Activated CD8-positive, alpha-beta T cell treated with anti-CD3 and anti-CD28 coated beads for 36 hours (primary cell): Measurements from ENCODE around the gene ISCU. TPM values are rescaled to one million over a fixed set of nuclear protein-coding genes. Genes with fewer than 3 reads are reported as not detected.
"Not testable (repeated sequence)": the region's sequence is repeated elsewhere in the genome, so short reads cannot be mapped to it uniquely, and the experiment has no call there.

Source experiments
- ATAC-seq: fragments of 200-7000 bp; cut with Tn5 transposase; one replicate; pipeline ENCODE4 v1.10.0; 2021; ENCODE audit warnings: mild to moderate bottlenecking, moderate library complexity
- CTCF ChIA-PET: fragments of 350-600 bp; sonication (Branson Sonifier 250); formaldehyde crosslinking; loops from one replicate; lab custom pipeline; 2021; ENCODE audit warnings: antibody characterized with exemption; lab: Charles Lee
- POLR2A ChIA-PET: fragments of 350-600 bp; sonication (Branson Sonifier 250); formaldehyde crosslinking; loops from one replicate; lab custom pipeline; 2021; ENCODE audit warnings: antibody characterized with exemption; lab: Charles Lee
- DNase-seq: peaks from one replicate; pipeline ENCODE4 v3.0.0-alpha.2; 2020
- H3K27ac Mint-ChIP-seq: one replicate; pipeline ENCODE4 v1.8.0; 2021; ENCODE audit warnings: mild to moderate bottlenecking, mixed read lengths
- H3K27me3 Mint-ChIP-seq: one replicate; pipeline ENCODE4 v1.8.0; 2021; ENCODE audit warnings: mixed read lengths
- H3K36me3 Mint-ChIP-seq: one replicate; pipeline ENCODE4 v1.8.0; 2021; ENCODE audit warnings: low read depth, mixed read lengths
- H3K4me1 Mint-ChIP-seq: one replicate; pipeline ENCODE4 v1.8.0; 2021; ENCODE audit warnings: low read depth, mixed read lengths
- H3K4me3 Mint-ChIP-seq: one replicate; pipeline ENCODE4 v1.8.0; 2021; ENCODE audit warnings: mild to moderate bottlenecking, moderate library complexity, mixed read lengths
- H3K9me3 Mint-ChIP-seq: one replicate; pipeline ENCODE4 v1.8.0; 2021; ENCODE audit warnings: mixed read lengths
- intact Hi-C: fragments of 100-400 bp; cut with micrococcal nuclease; formaldehyde crosslinking; loops from one replicate; pipeline ENCODE4 v1.10.0; 2022
- total RNA-seq, 2 experiments: library from RNA; stranded (reverse); gene quantifications; one replicate each; pipeline ENCODE4 v1.2.3, GENCODE V29; 2021
- TF ChIP-seq, protein P1 (sequence below): fragments of 200-600 bp; IDR thresholded peaks from one replicate; pipeline ENCODE4 v1.8.0; 2022; ENCODE audit warnings: antibody characterized with exemption, mild to moderate bottlenecking

ISCU gene
- total RNA-seq, 2 experiments from 2014 or later, result 69.4 to 70.5 TPM

DNA sequence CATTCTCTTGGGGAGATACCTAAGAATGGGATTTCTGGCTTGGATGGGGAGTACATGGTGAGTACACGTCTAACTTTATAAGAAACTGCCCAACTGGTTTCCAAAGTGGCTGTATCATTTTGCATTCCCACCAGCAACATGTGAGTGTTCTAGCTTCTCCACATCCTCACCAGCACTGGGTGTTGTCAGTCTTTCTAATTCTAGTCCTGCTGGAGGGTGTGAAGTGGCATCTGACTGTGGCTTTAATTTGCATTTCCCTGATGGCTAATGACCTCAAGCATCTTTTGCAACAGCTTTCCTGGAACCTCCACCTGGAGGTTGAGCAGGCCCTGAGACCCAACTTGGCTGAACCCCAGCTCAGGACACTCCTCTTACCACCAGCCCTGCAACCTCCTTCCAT, 53.5 kb downstream of the ISCU start:
- intact Hi-C loops, result loop anchor here (2.0 kb wide), 1 partner anchor 47 kb away; no protein-coding TSS in a partner anchor
- H3K27ac Mint-ChIP-seq, result peak overlapping the region; percentile 96
- DNase-seq, result no peak
- H3K4me1 Mint-ChIP-seq, result peaks cover 48% of the 10 kb centered on the region
- no peaks in the 10 kb centered on the region for H3K27me3 Mint-ChIP-seq
- ChIA-PET POLR2A (interaction anchor here (4.6 to 9.6 kb wide), 3 partner anchors 15 to 53 kb away, joined by 70 to 134 read pairs (median 78); partner anchors contain the start of genes ISCU, SART3 and SELPLG), CTCF (interaction anchor here (1.2 to 15.6 kb wide), 7 partner anchors 16 to 188 kb away, joined by 3 to 645 read pairs (median 29); partner anchors contain the start of genes ISCU, SART3 and SELPLG)
- H3K4me3 Mint-ChIP-seq, result no peak overlapping the region
- TF ChIP-seq, protein P1, sequence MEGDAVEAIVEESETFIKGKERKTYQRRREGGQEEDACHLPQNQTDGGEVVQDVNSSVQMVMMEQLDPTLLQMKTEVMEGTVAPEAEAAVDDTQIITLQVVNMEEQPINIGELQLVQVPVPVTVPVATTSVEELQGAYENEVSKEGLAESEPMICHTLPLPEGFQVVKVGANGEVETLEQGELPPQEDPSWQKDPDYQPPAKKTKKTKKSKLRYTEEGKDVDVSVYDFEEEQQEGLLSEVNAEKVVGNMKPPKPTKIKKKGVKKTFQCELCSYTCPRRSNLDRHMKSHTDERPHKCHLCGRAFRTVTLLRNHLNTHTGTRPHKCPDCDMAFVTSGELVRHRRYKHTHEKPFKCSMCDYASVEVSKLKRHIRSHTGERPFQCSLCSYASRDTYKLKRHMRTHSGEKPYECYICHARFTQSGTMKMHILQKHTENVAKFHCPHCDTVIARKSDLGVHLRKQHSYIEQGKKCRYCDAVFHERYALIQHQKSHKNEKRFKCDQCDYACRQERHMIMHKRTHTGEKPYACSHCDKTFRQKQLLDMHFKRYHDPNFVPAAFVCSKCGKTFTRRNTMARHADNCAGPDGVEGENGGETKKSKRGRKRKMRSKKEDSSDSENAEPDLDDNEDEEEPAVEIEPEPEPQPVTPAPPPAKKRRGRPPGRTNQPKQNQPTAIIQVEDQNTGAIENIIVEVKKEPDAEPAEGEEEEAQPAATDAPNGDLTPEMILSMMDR, result no peak
- no peak for ATAC-seq
- peaks cover 15% of the 10 kb centered on the region for H3K9me3 Mint-ChIP-seq
- peaks cover 17% of the 10 kb centered on the region for H3K36me3 Mint-ChIP-seq

DNA sequence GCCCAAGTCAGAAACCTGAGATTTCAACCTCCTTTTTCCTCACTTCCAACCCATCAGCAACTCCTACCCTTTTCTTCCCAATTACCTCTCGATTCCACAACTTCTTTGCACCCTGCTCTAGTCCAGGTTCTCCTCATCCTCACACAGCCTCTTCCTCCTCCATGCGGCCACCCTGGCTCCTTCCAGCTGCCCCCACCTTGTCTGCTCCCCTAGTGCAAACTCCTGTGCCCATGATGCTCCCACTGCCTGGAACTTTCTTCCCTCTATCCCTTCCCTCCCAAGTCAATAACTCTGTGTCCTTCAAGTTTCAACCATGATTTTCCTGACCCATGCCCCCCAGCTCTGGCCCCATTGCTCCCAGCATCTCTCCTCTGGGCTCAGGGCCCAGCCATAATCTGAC, 54.0 kb downstream of the ISCU start:
- no peaks in the 10 kb centered on the region for H3K27me3 Mint-ChIP-seq
- peaks cover 15% of the 10 kb centered on the region for H3K9me3 Mint-ChIP-seq
- CTCF ChIA-PET, result interaction anchor here (1.2 to 15.6 kb wide), 11 partner anchors 16 to 188 kb away, joined by 3 to 645 read pairs (median 16); partner anchors contain the start of genes ISCU, SART3 and SELPLG
- peak overlapping the region; percentile 96 for H3K27ac Mint-ChIP-seq
- H3K4me3 Mint-ChIP-seq, result peak overlapping the region; percentile 42
- H3K4me1 Mint-ChIP-seq, result peaks cover 51% of the 10 kb centered on the region
- POLR2A ChIA-PET, result interaction anchor here (1.0 to 9.6 kb wide), 6 partner anchors 9 to 74 kb away, joined by 3 to 134 read pairs (median 39); partner anchors contain the start of genes ISCU, SART3 and SELPLG
- peaks cover 21% of the 10 kb centered on the region for H3K36me3 Mint-ChIP-seq
- DNase-seq, result no peak
- no peak for ATAC-seq
- intact Hi-C loops, result loop anchor here (2.0 kb wide), 1 partner anchor 48 kb away; no protein-coding TSS in a partner anchor
- TF ChIP-seq, protein P1, result no peak

DNA sequence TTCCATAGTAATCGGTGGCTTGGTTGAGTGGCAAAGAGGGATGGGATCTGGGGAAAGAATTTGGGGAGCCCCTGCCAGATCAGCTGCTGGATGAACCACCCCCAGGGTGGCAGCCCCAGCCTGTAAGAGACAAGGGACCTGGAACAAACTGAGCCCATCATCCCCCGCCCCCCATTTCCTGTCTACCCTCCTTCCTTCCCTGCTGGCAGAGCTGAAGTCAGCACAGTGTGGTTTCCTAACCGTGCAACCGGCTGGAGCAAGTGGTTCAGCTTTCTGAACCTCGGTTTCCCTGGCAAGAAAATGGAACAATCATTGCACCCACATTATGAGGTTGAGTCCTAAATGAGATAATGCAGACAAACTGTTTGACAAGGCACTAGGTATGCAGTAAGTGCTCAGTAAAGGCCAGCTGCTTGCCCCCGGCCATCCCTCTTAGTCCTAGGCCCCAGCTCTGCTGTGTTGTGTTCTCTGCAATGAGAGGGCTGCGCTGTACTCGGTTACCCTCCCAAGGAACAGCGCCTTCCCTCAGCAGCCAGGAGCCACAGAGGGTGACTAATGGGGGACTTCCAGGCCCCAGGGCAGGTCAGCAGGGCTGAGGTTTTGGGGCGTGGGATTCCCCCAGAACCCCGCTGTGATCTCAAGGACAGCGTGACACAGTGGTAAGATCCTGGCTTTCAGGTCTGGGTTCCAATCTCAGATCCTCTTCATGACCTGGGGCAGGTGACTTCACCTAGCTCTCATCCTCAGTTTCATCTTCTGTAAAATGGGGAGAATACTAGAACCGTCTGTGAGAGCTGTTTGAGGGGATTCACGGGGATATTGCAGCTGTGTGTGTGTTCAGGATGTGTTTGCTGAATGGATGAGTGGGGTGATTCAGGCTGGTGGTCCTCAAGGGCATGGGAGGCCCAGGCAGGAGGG, 54.8 kb downstream of the ISCU start:
- TF ChIP-seq, protein P1, result no peak
- POLR2A ChIA-PET, result interaction anchor here (0.6 to 9.6 kb wide), 15 partner anchors 9 to 240 kb away, joined by 3 to 134 read pairs (median 4); partner anchors contain the start of genes FICD, ISCU, SART3 and SELPLG
- Mint-ChIP-seq H3K36me3 (peaks cover 26% of the 10 kb centered on the region), H3K4me3 (peak overlapping the region; percentile 42), H3K4me1 (peaks cover 45% of the 10 kb centered on the region), H3K27ac (peak overlapping the region; percentile 96), H3K9me3 (peaks cover 15% of the 10 kb centered on the region), H3K27me3 (no peaks in the 10 kb centered on the region)
- CTCF ChIA-PET, result interaction anchor here (0.6 to 15.6 kb wide), 41 partner anchors 10 to 1429 kb away, joined by 3 to 645 read pairs (median 5); partner anchors contain the start of genes ALKBH2, ISCU, SART3 and SELPLG
- intact Hi-C loops, result loop anchor here (2.0 kb wide), 1 partner anchor 48 kb away; no protein-coding TSS in a partner anchor
- ATAC-seq (peak; percentile 91), DNase-seq (peak; percentile 94)

DNA sequence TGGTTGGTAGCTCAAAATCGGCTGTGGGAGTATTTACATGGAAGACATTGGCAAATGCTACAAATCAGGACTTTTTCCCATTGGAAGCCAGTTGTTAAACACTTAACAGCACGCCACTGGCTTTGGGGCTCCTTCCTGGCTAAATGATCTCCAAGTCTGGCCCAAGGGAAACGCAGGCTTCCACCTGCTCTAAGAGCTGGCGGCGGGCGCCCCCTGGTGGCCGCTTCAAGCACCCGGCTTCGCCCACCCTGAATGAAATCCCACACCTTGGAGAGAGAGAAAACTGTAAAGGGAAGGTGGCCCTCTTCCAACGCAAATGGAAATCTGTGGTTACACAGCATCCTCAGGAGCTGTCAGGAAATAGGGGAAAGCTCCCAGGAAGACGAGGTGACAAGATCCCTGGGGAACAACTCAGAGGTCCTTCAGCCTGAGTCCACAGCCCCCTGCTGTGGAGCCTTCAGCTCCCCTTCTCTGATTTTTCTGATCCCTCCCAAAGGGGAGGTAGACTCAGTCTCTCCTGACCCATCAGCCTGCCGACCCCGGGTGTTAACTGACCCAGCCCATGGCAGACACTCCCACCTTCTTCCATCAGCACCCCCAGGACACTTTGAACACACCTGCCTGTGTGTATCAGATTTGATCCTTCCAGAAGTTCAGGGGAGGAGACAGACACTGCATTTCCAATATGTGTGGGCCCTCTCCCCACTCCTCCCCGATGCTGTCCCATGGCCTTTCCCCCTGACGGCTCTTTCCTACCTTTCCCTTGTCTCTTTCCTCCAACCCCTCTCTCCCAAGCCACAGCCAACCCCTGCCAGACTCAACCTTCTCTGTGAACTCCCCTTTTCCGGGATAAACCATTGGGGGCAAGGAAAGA, 55.9 kb downstream of the ISCU start:
- Mint-ChIP-seq H3K4me1 (peaks cover 47% of the 10 kb centered on the region), H3K36me3 (peaks cover 37% of the 10 kb centered on the region), H3K9me3 (peaks cover 15% of the 10 kb centered on the region), H3K4me3 (no peak overlapping the region), H3K27me3 (no peaks in the 10 kb centered on the region), H3K27ac (peak overlapping the region; percentile 45)
- intact Hi-C loops, result loop anchor here (1.0 kb wide), 1 partner anchor 55 kb away; no protein-coding TSS in a partner anchor
- ATAC-seq (peak; percentile 19), DNase-seq (peak; percentile 83)
- TF ChIP-seq, protein P1, result peak; percentile 99
- ChIA-PET CTCF (interaction anchor here (0.7 to 15.6 kb wide), 42 partner anchors 11 to 475 kb away, joined by 3 to 645 read pairs (median 5); partner anchors contain the start of genes ALKBH2, ISCU, SART3 and SELPLG), POLR2A (interaction anchor here (0.6 to 9.6 kb wide), 12 partner anchors 13 to 239 kb away, joined by 3 to 134 read pairs (median 4); partner anchors contain the start of genes ISCU, SART3, SELPLG and SSH1)

DNA sequence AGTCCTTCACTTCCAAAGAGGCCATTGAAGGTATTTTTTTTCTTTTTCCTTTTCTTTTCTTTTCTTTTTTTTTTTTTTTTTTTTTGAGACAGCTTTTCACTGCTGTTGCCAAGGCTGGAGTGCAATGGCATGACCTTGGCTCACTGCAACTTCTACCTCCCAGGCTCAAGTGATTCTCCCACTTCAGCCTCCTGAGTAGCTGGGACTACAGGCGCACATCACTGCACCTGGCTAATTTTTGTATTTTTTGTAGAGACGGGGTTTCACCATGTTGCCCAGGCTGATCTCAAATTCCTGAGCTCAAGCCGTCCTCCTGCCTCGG, 56.5 kb downstream of the ISCU start:
- H3K27ac Mint-ChIP-seq, result peak overlapping the region; percentile 45
- intact Hi-C loops, result loop anchor here (1.0 kb wide), 1 partner anchor 56 kb away; no protein-coding TSS in a partner anchor
- DNase-seq, ATAC-seq, H3K4me3 Mint-ChIP-seq, H3K27me3 Mint-ChIP-seq: not testable (repeated sequence)
- H3K36me3 Mint-ChIP-seq, result peaks cover 43% of the 10 kb centered on the region
- POLR2A ChIA-PET, result interaction anchor here (1.3 to 9.6 kb wide), 5 partner anchors 12 to 70 kb away, joined by 3 to 134 read pairs (median 70); partner anchors contain the start of genes ISCU, SART3, SELPLG and TMEM119
- peaks cover 50% of the 10 kb centered on the region for H3K4me1 Mint-ChIP-seq
- peaks cover 18% of the 10 kb centered on the region for H3K9me3 Mint-ChIP-seq
- CTCF ChIA-PET, result interaction anchor here (0.7 to 15.6 kb wide), 9 partner anchors 11 to 185 kb away, joined by 3 to 645 read pairs (median 16); partner anchors contain the start of genes ISCU, SART3 and SELPLG
